ENCODE measurements around the gene PRDM16.

PRDM16 gene

GRCh38 chr1:3412376-3412775 lies 343.4 kb downstream of the PRDM16 start:
- 94% methylated on average over 33 of the region's 33 CpGs for WGBS

DNA sequence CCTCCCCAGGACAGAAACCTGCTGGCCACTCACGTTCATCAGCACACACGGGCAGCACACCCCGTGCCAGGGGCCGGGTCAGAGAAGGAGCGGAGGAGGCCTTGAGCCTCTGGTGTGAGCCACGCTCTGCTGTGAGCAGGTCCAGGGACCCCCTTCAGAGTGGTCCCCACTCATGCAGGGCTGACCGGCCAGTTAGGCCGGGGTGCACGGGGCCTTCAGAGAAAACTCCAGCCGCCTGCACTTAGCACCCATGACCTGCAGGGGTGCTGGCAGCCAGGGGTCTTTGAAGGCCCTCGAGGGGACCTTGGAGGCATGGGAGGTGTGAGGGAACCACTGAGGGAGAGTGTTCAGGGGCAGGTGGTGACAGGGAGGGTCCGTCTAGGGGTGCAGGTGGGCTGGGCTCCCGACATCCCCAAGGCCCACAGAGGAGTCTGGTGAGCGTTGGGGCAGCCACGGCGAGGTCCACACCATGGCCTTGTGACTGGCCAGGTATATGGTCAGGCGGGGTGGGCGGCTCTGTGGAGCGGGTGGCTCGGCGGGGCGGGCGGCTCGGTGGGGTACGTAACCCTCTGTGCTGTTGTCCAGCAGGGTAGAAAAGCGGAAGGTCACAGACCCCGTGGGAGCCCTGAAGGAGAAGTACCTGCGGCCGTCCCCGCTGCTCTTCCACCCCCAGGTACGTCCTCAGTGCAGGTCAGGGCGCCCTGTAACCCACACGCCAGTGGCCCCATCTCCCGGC lies 345.1 kb downstream of the PRDM16 start:
- Histone ChIP-seq H3K9ac (ENCODE audit: low read depth, low read length) (no peak overlapping the region), H3K4me1 (ENCODE audit: insufficient read depth, low read length) (no peaks in the 10 kb centered on the region), H3K4me3 (ENCODE audit: low read length) (no peak overlapping the region), H3K36me3 (ENCODE audit: insufficient read depth, low read length) (no peaks in the 10 kb centered on the region), H3K9me3 (ENCODE audit: insufficient read depth, low read depth, low read length) (peaks cover 14% of the 10 kb centered on the region; the same call in 1 of the 2 replicates), H3K27ac (ENCODE audit: low read depth, low read length) (no peak overlapping the region), H3K27me3 (ENCODE audit: insufficient read depth, low read length) (no peaks in the 10 kb centered on the region)
- WGBS: 94% methylated on average over 34 of the region's 34 CpGs

More at GRCh38 chr1:3412376-3412775, 343.4 kb downstream of the PRDM16 start:
- no peaks in the 10 kb centered on the region for H3K36me3 ChIP-seq (ENCODE audit: insufficient read depth, low read length)
- peaks cover 11% of the 10 kb centered on the region; the same call in 1 of the 2 replicates for H3K9me3 ChIP-seq (ENCODE audit: insufficient read depth, low read depth, low read length)
- no peaks in the 10 kb centered on the region for H3K27me3 ChIP-seq (ENCODE audit: insufficient read depth, low read length)
- H3K4me1 ChIP-seq (ENCODE audit: insufficient read depth, low read length): no peaks in the 10 kb centered on the region
- no peak overlapping the region for H3K27ac ChIP-seq (ENCODE audit: low read depth, low read length)
- H3K4me3 ChIP-seq (ENCODE audit: low read length): no peak overlapping the region
- H3K9ac ChIP-seq (ENCODE audit: low read depth, low read length): no peak overlapping the region

- Histone ChIP-seq H3K27me3 (ENCODE audit: insufficient read depth, low read length) (no peaks in the 10 kb centered on the region), H3K9me3 (ENCODE audit: insufficient read depth, low read depth, low read length) (peaks cover 14% of the 10 kb centered on the region; the same call in 1 of the 2 replicates), H3K27ac (ENCODE audit: low read depth, low read length) (no peak overlapping the region), H3K4me1 (ENCODE audit: insufficient read depth, low read length) (no peaks in the 10 kb centered on the region), H3K9ac (ENCODE audit: low read depth, low read length) (no peak overlapping the region), H3K4me3 (ENCODE audit: low read length) (no peak overlapping the region), H3K36me3 (ENCODE audit: insufficient read depth, low read length) (no peaks in the 10 kb centered on the region)
- WGBS: 83% methylated on average over 39 of the region's 39 CpGs
These were observed 346.5 kb downstream of the PRDM16 start for GRCh38 chr1:3415260-3416090.

DNA sequence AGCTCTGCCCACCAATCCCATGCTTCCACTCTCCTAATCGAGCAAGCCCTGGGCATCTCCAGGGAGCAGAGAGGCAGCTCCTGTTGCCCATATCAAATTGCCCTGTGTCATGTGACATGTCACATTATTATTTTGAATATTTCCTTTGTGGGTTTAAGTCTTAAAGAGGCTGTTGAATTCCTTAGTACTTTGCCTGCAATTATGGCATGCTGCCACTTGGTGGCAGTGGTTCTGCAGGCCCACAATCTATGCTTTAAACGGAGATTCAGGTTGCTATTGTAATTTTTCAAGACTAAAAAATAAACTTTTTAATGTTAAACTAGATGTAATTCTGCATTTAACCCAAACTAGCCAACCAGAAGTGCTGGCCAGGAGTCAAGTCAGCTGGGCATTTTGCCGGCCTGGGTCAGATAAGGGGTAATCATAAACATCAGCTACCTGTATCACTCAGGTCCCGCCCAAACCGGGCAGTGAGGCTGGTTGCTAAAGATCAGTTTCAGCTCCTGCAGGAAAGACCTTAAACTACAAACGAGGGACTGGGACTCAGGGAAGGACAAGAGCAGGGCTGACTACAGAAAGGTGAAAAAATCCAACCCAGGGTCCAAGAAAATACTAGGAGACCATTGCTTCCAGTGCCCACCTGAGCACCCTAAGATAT lies 348.2 kb downstream of the PRDM16 start:
- no peak overlapping the region for H3K27ac ChIP-seq (ENCODE audit: low read depth, low read length)
- H3K4me3 ChIP-seq (ENCODE audit: low read length): no peak overlapping the region
- H3K36me3 ChIP-seq (ENCODE audit: insufficient read depth, low read length): no peaks in the 10 kb centered on the region
- no peaks in the 10 kb centered on the region for H3K4me1 ChIP-seq (ENCODE audit: insufficient read depth, low read length)
- no peak overlapping the region for H3K9ac ChIP-seq (ENCODE audit: low read depth, low read length)
- H3K27me3 ChIP-seq (ENCODE audit: insufficient read depth, low read length): no peaks in the 10 kb centered on the region
- H3K9me3 ChIP-seq (ENCODE audit: insufficient read depth, low read depth, low read length): peaks cover 14% of the 10 kb centered on the region; the same call in 1 of the 2 replicates
- 89% methylated on average over 5 of the region's 6 CpGs for WGBS

GRCh38 chr1:3417934-3418333 lies 348.9 kb downstream of the PRDM16 start:
- H3K27ac ChIP-seq (ENCODE audit: low read depth, low read length): no peak overlapping the region
- H3K4me3 ChIP-seq (ENCODE audit: low read length): no peak overlapping the region
- no peak overlapping the region for H3K9ac ChIP-seq (ENCODE audit: low read depth, low read length)
- WGBS: 83% methylated on average over 9 of the region's 9 CpGs
- H3K9me3 ChIP-seq (ENCODE audit: insufficient read depth, low read depth, low read length): peaks cover 14% of the 10 kb centered on the region; the same call in 1 of the 2 replicates
- H3K27me3 ChIP-seq (ENCODE audit: insufficient read depth, low read length): no peaks in the 10 kb centered on the region
- H3K36me3 ChIP-seq (ENCODE audit: insufficient read depth, low read length): no peaks in the 10 kb centered on the region
- no peaks in the 10 kb centered on the region for H3K4me1 ChIP-seq (ENCODE audit: insufficient read depth, low read length)

DNA sequence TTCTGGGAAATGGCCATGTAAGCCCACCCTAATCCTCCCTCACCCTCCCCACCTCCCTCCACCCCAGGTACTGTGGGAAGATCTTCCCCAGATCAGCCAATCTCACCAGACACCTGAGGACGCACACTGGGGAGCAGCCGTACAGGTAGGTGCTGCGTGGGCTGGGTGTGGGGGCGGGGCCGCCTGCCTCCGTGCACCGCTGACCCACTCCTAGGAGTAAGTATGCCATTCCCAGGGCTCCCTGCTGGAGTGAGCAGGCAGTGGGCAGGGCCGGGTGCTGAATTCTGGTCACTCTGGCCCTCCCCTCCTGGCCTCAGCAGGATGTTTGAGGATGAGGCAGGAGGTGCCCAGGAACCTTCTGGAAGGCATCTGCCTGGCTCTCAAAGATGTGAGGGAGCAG lies 349.6 kb downstream of the PRDM16 start:
- Histone ChIP-seq H3K27ac (ENCODE audit: low read depth, low read length) (no peak overlapping the region), H3K4me3 (ENCODE audit: low read length) (no peak overlapping the region), H3K9me3 (ENCODE audit: insufficient read depth, low read depth, low read length) (peaks cover 14% of the 10 kb centered on the region; the same call in 1 of the 2 replicates), H3K36me3 (ENCODE audit: insufficient read depth, low read length) (no peaks in the 10 kb centered on the region), H3K9ac (ENCODE audit: low read depth, low read length) (no peak overlapping the region), H3K27me3 (ENCODE audit: insufficient read depth, low read length) (no peaks in the 10 kb centered on the region), H3K4me1 (ENCODE audit: insufficient read depth, low read length) (no peaks in the 10 kb centered on the region)
- 89% methylated on average over 8 of the region's 8 CpGs for WGBS

GRCh38 chr1:3419415-3420204 lies 350.6 kb downstream of the PRDM16 start:
- H3K27me3 ChIP-seq (ENCODE audit: insufficient read depth, low read length): no peaks in the 10 kb centered on the region
- H3K4me3 ChIP-seq (ENCODE audit: low read length): no peak overlapping the region
- H3K36me3 ChIP-seq (ENCODE audit: insufficient read depth, low read length): no peaks in the 10 kb centered on the region
- H3K9ac ChIP-seq (ENCODE audit: low read depth, low read length): no peak overlapping the region
- WGBS: 90% methylated on average over 15 of the region's 15 CpGs
- no peak overlapping the region for H3K27ac ChIP-seq (ENCODE audit: low read depth, low read length)
- peaks cover 14% of the 10 kb centered on the region; the same call in 1 of the 2 replicates for H3K9me3 ChIP-seq (ENCODE audit: insufficient read depth, low read depth, low read length)
- H3K4me1 ChIP-seq (ENCODE audit: insufficient read depth, low read length): no peaks in the 10 kb centered on the region

DNA sequence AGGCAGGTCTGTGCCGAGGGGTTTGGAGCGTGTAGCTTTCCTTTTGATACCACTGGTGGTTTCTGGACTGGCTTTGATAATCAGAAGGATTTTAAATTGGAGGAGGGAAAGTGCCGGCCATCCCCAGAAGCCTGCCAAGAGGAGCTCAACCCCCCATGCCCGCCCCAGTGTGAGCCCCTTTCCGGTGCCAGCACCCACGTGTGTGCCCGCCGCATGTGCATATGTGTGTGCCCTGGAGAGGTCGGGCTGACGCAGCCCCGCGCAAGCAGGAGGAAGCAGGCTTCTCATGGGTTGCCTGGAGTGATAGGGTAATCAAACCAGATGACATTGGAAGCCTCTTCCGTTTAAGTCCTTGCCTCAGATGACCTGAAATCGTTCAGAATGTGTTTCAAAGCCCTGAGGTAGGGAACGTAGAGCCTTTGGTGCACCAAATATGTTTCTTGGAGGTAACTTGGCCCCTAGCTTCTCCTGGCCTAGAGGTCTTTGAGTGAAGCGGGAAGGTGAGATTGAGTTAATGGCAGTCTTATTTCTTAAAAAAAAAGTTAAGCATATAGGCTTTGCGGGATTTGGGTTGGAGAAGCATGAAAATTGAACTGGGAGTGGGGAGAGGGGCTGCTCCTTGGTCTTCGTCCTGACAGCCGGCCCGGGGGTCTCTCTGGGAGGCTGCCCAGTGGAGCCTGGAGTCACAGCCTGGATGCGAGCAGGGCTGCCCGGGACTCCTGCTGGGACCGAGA lies 351.4 kb downstream of the PRDM16 start:
- H3K4me1 ChIP-seq (ENCODE audit: insufficient read depth, low read length): no peaks in the 10 kb centered on the region
- H3K9me3 ChIP-seq (ENCODE audit: insufficient read depth, low read depth, low read length): peaks cover 14% of the 10 kb centered on the region; the same call in 1 of the 2 replicates
- no peak overlapping the region for H3K9ac ChIP-seq (ENCODE audit: low read depth, low read length)
- H3K27ac ChIP-seq (ENCODE audit: low read depth, low read length): no peak overlapping the region
- no peaks in the 10 kb centered on the region for H3K27me3 ChIP-seq (ENCODE audit: insufficient read depth, low read length)
- H3K4me3 ChIP-seq (ENCODE audit: low read length): no peak overlapping the region
- 92% methylated on average over 23 of the region's 23 CpGs for WGBS
- H3K36me3 ChIP-seq (ENCODE audit: insufficient read depth, low read length): no peaks in the 10 kb centered on the region

DNA sequence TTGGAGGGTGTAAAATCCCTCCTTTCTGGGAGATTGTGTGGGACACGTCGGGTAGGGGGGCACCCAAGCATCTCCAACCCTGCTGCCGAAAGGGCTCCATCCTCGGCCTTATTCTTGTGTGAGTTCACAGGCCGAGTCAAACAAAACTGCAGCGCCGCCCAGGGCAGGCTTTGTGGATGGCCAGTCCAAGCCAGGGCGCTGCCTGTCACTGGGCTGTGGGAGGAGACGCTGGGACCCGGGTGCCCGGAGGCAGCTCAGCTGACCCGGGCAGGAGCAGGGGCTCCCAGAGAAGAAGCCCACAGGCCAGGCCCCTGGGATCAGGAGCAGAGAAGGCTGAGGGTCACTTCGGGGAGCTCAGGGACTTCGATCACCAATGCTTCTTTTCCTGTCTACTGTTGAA lies 353.6 kb downstream of the PRDM16 start:
- no peaks in the 10 kb centered on the region for H3K27me3 ChIP-seq (ENCODE audit: insufficient read depth, low read length)
- no peak overlapping the region for H3K4me3 ChIP-seq (ENCODE audit: low read length)

GRCh38 chr1:3423245-3423829 lies 354.3 kb downstream of the PRDM16 start:
- no peaks in the 10 kb centered on the region for H3K4me1 ChIP-seq (ENCODE audit: insufficient read depth, low read length)
- H3K4me3 ChIP-seq (ENCODE audit: low read length): no peak overlapping the region
- H3K27ac ChIP-seq (ENCODE audit: low read depth, low read length): no peak overlapping the region
- no peaks in the 10 kb centered on the region for H3K9me3 ChIP-seq (ENCODE audit: insufficient read depth, low read depth, low read length)
- H3K9ac ChIP-seq (ENCODE audit: low read depth, low read length): no peak overlapping the region
- WGBS: 91% methylated on average over 23 of the region's 23 CpGs
- no peaks in the 10 kb centered on the region for H3K27me3 ChIP-seq (ENCODE audit: insufficient read depth, low read length)
- H3K36me3 ChIP-seq (ENCODE audit: insufficient read depth, low read length): no peaks in the 10 kb centered on the region

More for the DNA sequence above, 353.6 kb downstream of the PRDM16 start:
- Histone ChIP-seq H3K9me3 (ENCODE audit: insufficient read depth, low read depth, low read length) (no peaks in the 10 kb centered on the region), H3K4me1 (ENCODE audit: insufficient read depth, low read length) (no peaks in the 10 kb centered on the region), H3K36me3 (ENCODE audit: insufficient read depth, low read length) (no peaks in the 10 kb centered on the region), H3K9ac (ENCODE audit: low read depth, low read length) (no peak overlapping the region), H3K27ac (ENCODE audit: low read depth, low read length) (no peak overlapping the region)
- 95% methylated on average over 14 of the region's 14 CpGs for WGBS

Data from HUES64 (cell line).